Keratinocyte (primary cell): Measurements from ENCODE around the gene KLHL14. TPM values are rescaled to one million over a fixed set of nuclear protein-coding genes. Genes with fewer than 3 reads are reported as not detected.

Source experiments
- DNase-seq: peaks from one replicate; pipeline ENCODE4 v3.0.0-alpha.2; 2011; ENCODE audit warnings: low read depth, missing footprints, low spot score
- FAIRE-seq: peaks from 2 replicates; lab custom pipeline; 2011; peaks lifted over from hg19 to GRCh38; lab: Jason Lieb, UNC
- H2AFZ ChIP-seq: 2 replicates; pipeline ENCODE4 v1.6.0; 2012; ENCODE audit warnings: low read length, control low read depth, inconsistent platforms; ENCODE audit not compliant: control insufficient read depth
- H3K27ac ChIP-seq: 2 replicates; pipeline ENCODE4 v1.5.1; 2011; ENCODE audit warnings: low read length; ENCODE audit not compliant: control insufficient read depth, insufficient read depth
- H3K27me3 ChIP-seq: 3 replicates; pipeline ENCODE4 v1.6.0; 2011; ENCODE audit warnings: low read length; ENCODE audit not compliant: control insufficient read depth, insufficient read depth; ENCODE audit errors: extremely low read depth
- H3K36me3 ChIP-seq, 2 experiments: 2 replicates in 1 of 2; 3 replicates in 1 of 2; pipeline ENCODE4 v1.5.1; 2011; ENCODE audit warnings: low read length in 2 of 2, mild to moderate bottlenecking in 1 of 2; ENCODE audit not compliant: control insufficient read depth in 2 of 2, insufficient read depth in 2 of 2; ENCODE audit errors: extremely low read depth in 1 of 2
- H3K4me1 ChIP-seq: 3 replicates; pipeline ENCODE4 v1.5.1; 2011; ENCODE audit warnings: low read length; ENCODE audit not compliant: control insufficient read depth, insufficient read depth; ENCODE audit errors: extremely low read depth
- H3K4me2 ChIP-seq: 3 replicates; pipeline ENCODE4 v1.6.0; 2011; ENCODE audit warnings: low read depth, low read length; ENCODE audit not compliant: control insufficient read depth, insufficient read depth; ENCODE audit errors: extremely low read depth
- H3K4me3 ChIP-seq, 3 experiments: fragments of 200-600 bp in 1 of 3; sonication (generic) in 1 of 3; 2 replicates in 2 of 3; 3 replicates in 1 of 3; pipeline ENCODE4 v1.5.1; 2011 to 2016; ENCODE audit warnings: low read length in 3 of 3, mild to moderate bottlenecking in 3 of 3, control low read depth in 2 of 3, inconsistent platforms in 1 of 3, low read depth in 1 of 3, mixed read lengths in 1 of 3, mixed run types in 1 of 3, moderate library complexity in 1 of 3; ENCODE audit not compliant: control insufficient read depth in 2 of 3, insufficient read depth in 2 of 3; ENCODE audit errors: extremely low read depth in 1 of 3
- H3K79me2 ChIP-seq: 2 replicates; pipeline ENCODE4 v1.6.0; 2012; ENCODE audit warnings: low read length; ENCODE audit not compliant: control insufficient read depth, insufficient read depth
- H3K9ac ChIP-seq: 3 replicates; pipeline ENCODE4 v1.6.0; 2011; ENCODE audit warnings: low read length; ENCODE audit not compliant: control insufficient read depth, insufficient read depth; ENCODE audit errors: extremely low read depth
- H3K9me1 ChIP-seq: 3 replicates; pipeline ENCODE4 v1.6.0; 2011; ENCODE audit warnings: low read length; ENCODE audit not compliant: control insufficient read depth, insufficient read depth; ENCODE audit errors: extremely low read depth
- H3K9me3 ChIP-seq: 2 replicates; pipeline ENCODE4 v1.5.1; 2012; ENCODE audit warnings: low read depth, low read length; ENCODE audit not compliant: control insufficient read depth
- H4K20me1 ChIP-seq: 3 replicates; pipeline ENCODE4 v1.6.0; 2011; ENCODE audit warnings: low read length; ENCODE audit not compliant: control insufficient read depth, insufficient read depth; ENCODE audit errors: extremely low read depth
- CTCF ChIP-seq, 3 experiments: IDR thresholded peaks in 1 of 3; conservative IDR thresholded peaks in 1 of 3; optimal IDR thresholded peaks in 1 of 3; 2 replicates in 2 of 3; 3 replicates in 1 of 3; pipeline versions ENCODE3 to v1.5.1; 2011; ENCODE audit warnings: low read length in 3 of 3, mild to moderate bottlenecking in 3 of 3, moderate library complexity in 2 of 3, control low read depth in 1 of 3, inconsistent platforms in 1 of 3; ENCODE audit not compliant: insufficient read depth in 2 of 3; ENCODE audit errors: extremely low read depth in 1 of 3
- EZH2 ChIP-seq: IDR thresholded peaks from one replicate; pipeline ENCODE4 v1.6.1; 2012; ENCODE audit warnings: inconsistent platforms, mild to moderate bottlenecking, low read length, moderate library complexity
- dilution Hi-C: fragments of 300-500 bp; cut with MboI; formaldehyde crosslinking; loops from one replicate; pipeline ENCODE4 v1.7.0; 2020; ENCODE audit warnings: low sequenced_read_pairs; ENCODE audit not compliant: extremely low pct_ligation_motif_present
- polyA plus RNA-seq, 5 experiments: library from polyadenylated mRNA; depleted of rRNA in 3 of 5; stranded (reverse) in 3 of 5; stranded (forward) in 1 of 5; unstranded in 1 of 5; fragments of >200 nt; gene quantifications; 1 replicate in 1 of 5; 2 replicates in 3 of 5; 3 replicates in 1 of 5; pipeline versions ENCODE4 v1.2.1 to v1.2.3, GENCODE V29; 2011 to 2012; ENCODE audit warnings: missing spikeins in 2 of 5, low read depth in 1 of 5, low replicate concordance in 1 of 5

KLHL14 gene
- polyA plus RNA-seq, 1 donor (not counting 4 experiments of a cell fraction or from before 2014, with no cell fraction given) = not detected

GRCh38 chr18:32707586-32707985, 65.2 kb downstream of the KLHL14 start:
- Histone ChIP-seq H3K27me3 (no peaks in the 10 kb centered on the region), H3K4me2 (no peak overlapping the region), H3K9me1 (no peaks in the 10 kb centered on the region), H3K9me3 (no peaks in the 10 kb centered on the region), H3K36me3 (no peaks in the 10 kb centered on the region), H2AFZ (no peak overlapping the region), H3K9ac (no peak overlapping the region), H3K4me3 (no peak overlapping the region), H3K4me1 (no peaks in the 10 kb centered on the region), H4K20me1 (no peaks in the 10 kb centered on the region), H3K27ac (no peak overlapping the region), H3K79me2 (no peaks in the 10 kb centered on the region)
- DNase-seq (no peak), FAIRE-seq (no peak)
- no peak for TF ChIP-seq CTCF (optimal IDR thresholded peaks at IDR 0.05 in 1 of 3, IDR thresholded peaks at IDR 0.05 in 1 of 3, conservative IDR thresholded peaks at IDR 0.05 in 1 of 3; ENCODE audit: extremely low read depth in 1 of 3, insufficient read depth in 2 of 3, low read length in 3 of 3)
- dilution Hi-C loops = no loop called here

- no peak overlapping the region for H3K4me2 ChIP-seq
- DNase-seq = no peak
- H3K27me3 ChIP-seq = no peaks in the 10 kb centered on the region
- H3K9ac ChIP-seq = no peak overlapping the region
- H2AFZ ChIP-seq = no peak overlapping the region
- dilution Hi-C loops = no loop called here
- no peaks in the 10 kb centered on the region for H4K20me1 ChIP-seq
- H3K4me3 ChIP-seq = no peak overlapping the region
- H3K27ac ChIP-seq = no peak overlapping the region
- no peak for FAIRE-seq
- no peaks in the 10 kb centered on the region for H3K4me1 ChIP-seq
- H3K36me3 ChIP-seq = no peaks in the 10 kb centered on the region
- H3K9me3 ChIP-seq = no peaks in the 10 kb centered on the region
- no peak for TF ChIP-seq EZH2
- no peak for TF ChIP-seq CTCF (optimal IDR thresholded peaks at IDR 0.05 in 1 of 3, IDR thresholded peaks at IDR 0.05 in 1 of 3, conservative IDR thresholded peaks at IDR 0.05 in 1 of 3; ENCODE audit: extremely low read depth in 1 of 3, insufficient read depth in 2 of 3, low read length in 3 of 3)
- H3K79me2 ChIP-seq = no peaks in the 10 kb centered on the region
- H3K9me1 ChIP-seq = no peaks in the 10 kb centered on the region
These were observed 65.7 kb downstream of the KLHL14 start for GRCh38 chr18:32707147-32707546.
